OCI-LY7 (cell line): ENCODE results near the gene SLC27A1.

Source experiments
- CTCF ChIP-seq: fragments of 200-600 bp; sonication (generic); conservative IDR thresholded peaks from 2 replicates; pipeline ENCODE4 v1.5.1; 2014; ENCODE audit warnings: mild to moderate bottlenecking, antibody characterized with exemption, low read length, moderate library complexity, mixed read lengths
- EZH2phosphoT487 ChIP-seq: fragments of 200-600 bp; sonication (generic); IDR thresholded peaks from 2 replicates; pipeline ENCODE4 v1.6.1; 2018; ENCODE audit warnings: low read depth, borderline replicate concordance, mild to moderate bottlenecking, mixed run types, antibody characterized with exemption, low read length, moderate library complexity, mixed read lengths

- TF ChIP-seq CTCF (no peak), EZH2phosphoT487 (no peak)
These were observed 73.7 kb downstream of the SLC27A1 start for GRCh38 chr19:17543986-17544385.
